ENCODE measurements around the gene CLC. TPM values are rescaled to one million over a fixed set of nuclear protein-coding genes. Genes with fewer than 3 reads are reported as not detected.

Gene CLC
- total and polyA plus RNA-seq, 2 of the 13 experiments (the other 11 are each of a cell fraction or from before 2014, with no cell fraction given): not detected

DNA sequence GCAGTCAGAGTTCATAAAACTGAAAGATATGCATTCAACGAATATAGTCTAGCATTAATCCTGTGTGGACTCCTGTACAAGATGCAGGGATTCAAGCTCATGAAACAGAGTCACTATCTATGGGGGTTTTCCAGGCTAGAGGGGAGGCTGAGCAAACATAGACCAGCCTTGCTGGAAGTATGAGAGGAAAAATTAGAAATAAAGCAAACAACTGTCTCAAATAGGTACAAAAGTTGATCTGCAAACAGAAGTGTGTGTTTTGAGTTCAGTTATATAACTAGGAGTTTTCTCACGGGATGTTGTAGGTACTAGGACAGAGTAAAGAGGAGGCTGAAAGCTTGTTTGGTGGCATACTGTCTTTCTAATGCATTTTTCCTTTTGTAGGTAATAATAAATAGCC lies 42.1 kb downstream of the CLC start (continued):
- TF ChIP-seq, protein P1, sequence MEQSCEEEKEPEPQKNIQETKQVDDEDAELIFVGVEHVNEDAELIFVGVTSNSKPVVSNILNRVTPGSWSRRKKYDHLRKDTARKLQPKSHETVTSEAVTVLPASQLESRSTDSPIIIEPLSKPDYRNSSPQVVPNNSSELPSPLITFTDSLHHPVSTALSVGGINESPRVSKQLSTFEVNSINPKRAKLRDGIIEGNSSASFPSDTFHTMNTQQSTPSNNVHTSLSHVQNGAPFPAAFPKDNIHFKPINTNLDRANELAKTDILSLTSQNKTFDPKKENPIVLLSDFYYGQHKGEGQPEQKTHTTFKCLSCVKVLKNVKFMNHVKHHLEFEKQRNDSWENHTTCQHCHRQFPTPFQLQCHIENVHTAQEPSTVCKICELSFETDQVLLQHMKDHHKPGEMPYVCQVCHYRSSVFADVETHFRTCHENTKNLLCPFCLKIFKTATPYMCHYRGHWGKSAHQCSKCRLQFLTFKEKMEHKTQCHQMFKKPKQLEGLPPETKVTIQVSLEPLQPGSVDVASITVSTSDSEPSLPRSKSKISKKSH (CRISPR knock-in tag; IDR thresholded peaks at IDR 0.05; ENCODE audit: borderline replicate concordance): no peak
- no peak for TF ChIP-seq KDM3A (CRISPR knock-in tag; IDR thresholded peaks at IDR 0.05; ENCODE audit: low read depth)
- TF ChIP-seq TBX3 (IDR thresholded peaks at IDR 0.05; ENCODE audit: borderline replicate concordance): no peak
- TF ChIP-seq ZNF761 (CRISPR knock-in tag; conservative IDR thresholded peaks at IDR 0.05): no peak
- no peak for TF ChIP-seq ZNF431 (CRISPR knock-in tag; IDR thresholded peaks at IDR 0.05; ENCODE audit: borderline replicate concordance, low read depth)
- no peak for TF ChIP-seq STAT5B (CRISPR knock-in tag; IDR thresholded peaks at IDR 0.05)
- no peak for TF ChIP-seq CBX5 (CRISPR knock-in tag; IDR thresholded peaks at IDR 0.05; ENCODE audit: borderline replicate concordance)
- no peak for TF ChIP-seq ZKSCAN8 (CRISPR knock-in tag; IDR thresholded peaks at IDR 0.05; ENCODE audit: borderline replicate concordance)
- TF ChIP-seq, protein P2, sequence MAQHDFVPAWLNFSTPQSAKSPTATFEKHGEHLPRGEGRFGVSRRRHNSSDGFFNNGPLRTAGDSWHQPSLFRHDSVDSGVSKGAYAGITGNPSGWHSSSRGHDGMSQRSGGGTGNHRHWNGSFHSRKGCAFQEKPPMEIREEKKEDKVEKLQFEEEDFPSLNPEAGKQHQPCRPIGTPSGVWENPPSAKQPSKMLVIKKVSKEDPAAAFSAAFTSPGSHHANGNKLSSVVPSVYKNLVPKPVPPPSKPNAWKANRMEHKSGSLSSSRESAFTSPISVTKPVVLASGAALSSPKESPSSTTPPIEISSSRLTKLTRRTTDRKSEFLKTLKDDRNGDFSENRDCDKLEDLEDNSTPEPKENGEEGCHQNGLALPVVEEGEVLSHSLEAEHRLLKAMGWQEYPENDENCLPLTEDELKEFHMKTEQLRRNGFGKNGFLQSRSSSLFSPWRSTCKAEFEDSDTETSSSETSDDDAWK (CRISPR knock-in tag; IDR thresholded peaks at IDR 0.05): no peak
- no peak for TF ChIP-seq YEATS4 (CRISPR knock-in tag; IDR thresholded peaks at IDR 0.05; ENCODE audit: borderline replicate concordance)
- TF ChIP-seq, protein P3, sequence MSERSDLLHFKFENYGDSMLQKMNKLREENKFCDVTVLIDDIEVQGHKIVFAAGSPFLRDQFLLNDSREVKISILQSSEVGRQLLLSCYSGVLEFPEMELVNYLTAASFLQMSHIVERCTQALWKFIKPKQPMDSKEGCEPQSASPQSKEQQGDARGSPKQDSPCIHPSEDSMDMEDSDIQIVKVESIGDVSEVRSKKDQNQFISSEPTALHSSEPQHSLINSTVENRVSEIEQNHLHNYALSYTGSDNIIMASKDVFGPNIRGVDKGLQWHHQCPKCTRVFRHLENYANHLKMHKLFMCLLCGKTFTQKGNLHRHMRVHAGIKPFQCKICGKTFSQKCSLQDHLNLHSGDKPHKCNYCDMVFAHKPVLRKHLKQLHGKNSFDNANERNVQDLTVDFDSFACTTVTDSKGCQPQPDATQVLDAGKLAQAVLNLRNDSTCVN (CRISPR knock-in tag; IDR thresholded peaks at IDR 0.05; ENCODE audit: borderline replicate concordance): no peak
- TF ChIP-seq, protein P4, sequence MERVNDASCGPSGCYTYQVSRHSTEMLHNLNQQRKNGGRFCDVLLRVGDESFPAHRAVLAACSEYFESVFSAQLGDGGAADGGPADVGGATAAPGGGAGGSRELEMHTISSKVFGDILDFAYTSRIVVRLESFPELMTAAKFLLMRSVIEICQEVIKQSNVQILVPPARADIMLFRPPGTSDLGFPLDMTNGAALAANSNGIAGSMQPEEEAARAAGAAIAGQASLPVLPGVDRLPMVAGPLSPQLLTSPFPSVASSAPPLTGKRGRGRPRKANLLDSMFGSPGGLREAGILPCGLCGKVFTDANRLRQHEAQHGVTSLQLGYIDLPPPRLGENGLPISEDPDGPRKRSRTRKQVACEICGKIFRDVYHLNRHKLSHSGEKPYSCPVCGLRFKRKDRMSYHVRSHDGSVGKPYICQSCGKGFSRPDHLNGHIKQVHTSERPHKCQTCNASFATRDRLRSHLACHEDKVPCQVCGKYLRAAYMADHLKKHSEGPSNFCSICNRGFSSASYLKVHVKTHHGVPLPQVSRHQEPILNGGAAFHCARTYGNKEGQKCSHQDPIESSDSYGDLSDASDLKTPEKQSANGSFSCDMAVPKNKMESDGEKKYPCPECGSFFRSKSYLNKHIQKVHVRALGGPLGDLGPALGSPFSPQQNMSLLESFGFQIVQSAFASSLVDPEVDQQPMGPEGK (CRISPR knock-in tag; IDR thresholded peaks at IDR 0.05): peak; percentile 44; the same call in 1 of the 2 replicates
- TF ChIP-seq, protein P5, sequence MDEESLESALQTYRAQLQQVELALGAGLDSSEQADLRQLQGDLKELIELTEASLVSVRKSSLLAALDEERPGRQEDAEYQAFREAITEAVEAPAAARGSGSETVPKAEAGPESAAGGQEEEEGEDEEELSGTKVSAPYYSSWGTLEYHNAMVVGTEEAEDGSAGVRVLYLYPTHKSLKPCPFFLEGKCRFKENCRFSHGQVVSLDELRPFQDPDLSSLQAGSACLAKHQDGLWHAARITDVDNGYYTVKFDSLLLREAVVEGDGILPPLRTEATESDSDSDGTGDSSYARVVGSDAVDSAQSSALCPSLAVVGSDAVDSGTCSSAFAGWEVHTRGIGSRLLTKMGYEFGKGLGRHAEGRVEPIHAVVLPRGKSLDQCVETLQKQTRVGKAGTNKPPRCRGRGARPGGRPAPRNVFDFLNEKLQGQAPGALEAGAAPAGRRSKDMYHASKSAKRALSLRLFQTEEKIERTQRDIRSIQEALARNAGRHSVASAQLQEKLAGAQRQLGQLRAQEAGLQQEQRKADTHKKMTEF (CRISPR knock-in tag; IDR thresholded peaks at IDR 0.05): peak; percentile 30; the same call in 1 of the 2 replicates
- TF ChIP-seq, protein P6, sequence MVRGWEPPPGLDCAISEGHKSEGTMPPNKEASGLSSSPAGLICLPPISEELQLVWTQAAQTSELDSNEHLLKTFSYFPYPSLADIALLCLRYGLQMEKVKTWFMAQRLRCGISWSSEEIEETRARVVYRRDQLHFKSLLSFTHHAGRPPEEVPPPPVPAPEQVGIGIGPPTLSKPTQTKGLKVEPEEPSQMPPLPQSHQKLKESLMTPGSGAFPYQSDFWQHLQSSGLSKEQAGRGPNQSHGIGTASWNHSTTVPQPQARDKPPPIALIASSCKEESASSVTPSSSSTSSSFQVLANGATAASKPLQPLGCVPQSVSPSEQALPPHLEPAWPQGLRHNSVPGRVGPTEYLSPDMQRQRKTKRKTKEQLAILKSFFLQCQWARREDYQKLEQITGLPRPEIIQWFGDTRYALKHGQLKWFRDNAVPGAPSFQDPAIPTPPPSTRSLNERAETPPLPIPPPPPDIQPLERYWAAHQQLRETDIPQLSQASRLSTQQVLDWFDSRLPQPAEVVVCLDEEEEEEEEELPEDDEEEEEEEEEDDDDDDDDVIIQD (CRISPR knock-in tag; IDR thresholded peaks at IDR 0.05; ENCODE audit: low read depth): no peak
- TF ChIP-seq ZNF230 (CRISPR knock-in tag; IDR thresholded peaks at IDR 0.05): no peak
- TF ChIP-seq ADNP (CRISPR knock-in tag; IDR thresholded peaks at IDR 0.05): no peak
- TF ChIP-seq POLR2G (IDR thresholded peaks at IDR 0.05; ENCODE audit: low read depth, low read length): no peak
- TF ChIP-seq KDM4B (CRISPR knock-in tag; IDR thresholded peaks at IDR 0.05): no peak
- TF ChIP-seq ZNF749 (CRISPR knock-in tag; IDR thresholded peaks at IDR 0.05; ENCODE audit: borderline replicate concordance): no peak
- TF ChIP-seq CCAR2 (optimal IDR thresholded peaks at IDR 0.05; ENCODE audit: low read depth, low read length): no peak
- TF ChIP-seq SKI (IDR thresholded peaks at IDR 0.05; ENCODE audit: partially characterized antibody): peak; percentile 76
- no peak for TF ChIP-seq ZSCAN25 (CRISPR knock-in tag; IDR thresholded peaks at IDR 0.05)
